Measurements from ENCODE around the gene NUP62CL. TPM values are rescaled to one million over a fixed set of nuclear protein-coding genes. Genes with fewer than 3 reads are reported as not detected.

NUP62CL gene
- total RNA-seq, 1 experiment from 2014 or later, result 21.1 TPM

GRCh38 chrX:107153005-107153404, 53.2 kb downstream of the NUP62CL start:
- TF ChIP-seq JUND (IDR thresholded peaks at IDR 0.05), result no peak
- no peak for TF ChIP-seq SIN3A (IDR thresholded peaks at IDR 0.05; ENCODE audit: low read depth)
- TF ChIP-seq POLR2AphosphoS5 (IDR thresholded peaks at IDR 0.05; ENCODE audit: low read depth, low read length), result no peak
- TF ChIP-seq CBX3 (IDR thresholded peaks at IDR 0.05; ENCODE audit: low read depth), result no peak
- no peak for TF ChIP-seq FOSL1 (IDR thresholded peaks at IDR 0.05; ENCODE audit: low read depth)
- no peak for TF ChIP-seq ATF3 (IDR thresholded peaks at IDR 0.05)
- no peak for TF ChIP-seq ZBTB33 (IDR thresholded peaks at IDR 0.05; ENCODE audit: extremely low read depth, insufficient replicate concordance, low read length)
- TF ChIP-seq YY1 (IDR thresholded peaks at IDR 0.05; ENCODE audit: extremely low read depth, insufficient replicate concordance, low read depth, low read length), result no peak
- TF ChIP-seq ELF1 (IDR thresholded peaks at IDR 0.05; ENCODE audit: borderline replicate concordance, low read depth), result no peak
- no peak for TF ChIP-seq TCF7L2 (IDR thresholded peaks at IDR 0.05; ENCODE audit: borderline replicate concordance, extremely low read depth, insufficient read depth, insufficient read length)
- no peak for TF ChIP-seq POLR2A (IDR thresholded peaks at IDR 0.05; ENCODE audit: borderline replicate concordance, extremely low read depth, insufficient read depth, insufficient read length)
- TF ChIP-seq REST (IDR thresholded peaks at IDR 0.05; ENCODE audit: low read depth), result no peak
- TF ChIP-seq SRF (IDR thresholded peaks at IDR 0.05; ENCODE audit: low read depth), result no peak
- no peak for TF ChIP-seq ZFX (IDR thresholded peaks at IDR 0.05)
- no peak for TF ChIP-seq CTCF (IDR thresholded peaks at IDR 0.05 in 2 of 3, conservative IDR thresholded peaks at IDR 0.05 in 1 of 3; ENCODE audit: borderline replicate concordance in 1 of 3, insufficient read depth in 1 of 3, low read depth in 2 of 3, low read length in 2 of 3)
- no peak for TF ChIP-seq EZH2 (IDR thresholded peaks at IDR 0.05)
- H3K4me3 ChIP-seq (replicated peaks in 1 of 2; ENCODE audit: low read depth in 1 of 2, low read length in 2 of 2), result no peak overlapping the region
- H3K9me2 ChIP-seq (ENCODE audit: insufficient read depth), result no peaks in the 10 kb centered on the region
- CTCF ChIA-PET, result no interaction called here
- BruUV-seq (replicated peaks), result no TSS peak
- POLR2A ChIA-PET, result no interaction called here
- RAD21 ChIA-PET (ENCODE audit: low non-redundant PET in 1 of 2, low total read pairs in 2 of 2, uncharacterized antibody in 2 of 2, unreplicated experiment in 2 of 2), result no interaction called here
- no peaks in the 10 kb centered on the region for H3K36me3 ChIP-seq (ENCODE audit: control insufficient read depth in 1 of 2, insufficient read depth in 2 of 2, low read length in 2 of 2)
- H3K4me1 ChIP-seq (ENCODE audit: control insufficient read depth in 1 of 2, insufficient read depth in 2 of 2, low read length in 2 of 2), result peaks cover 6 to 12% of the 10 kb centered on the region in 2 experiments; a peak in 3 of 4 replicates
- no peaks in the 10 kb centered on the region for H4K20me1 ChIP-seq (ENCODE audit: insufficient read depth)
- H3K79me2 ChIP-seq (ENCODE audit: insufficient read depth, low read length), result no peaks in the 10 kb centered on the region
- no peak overlapping the region for H2AFZ ChIP-seq (ENCODE audit: low read depth, low read length, poor library complexity, severe bottlenecking)
- intact Hi-C loops (cut with micrococcal nuclease), result no loop called here
- DNase-seq (ENCODE audit: low read depth, low spot score) (no peak), ATAC-seq (no peak)
- no peaks in the 10 kb centered on the region for H3K9me3 ChIP-seq (ENCODE audit: control insufficient read depth in 1 of 2, insufficient read depth in 1 of 2, low read depth in 1 of 2, low read length in 2 of 2)
- H3K27ac ChIP-seq (ENCODE audit: low read depth, low read length), result no peak overlapping the region
- H3K27me3 ChIP-seq (ENCODE audit: insufficient read depth, low read length), result no peaks in the 10 kb centered on the region
- no peak overlapping the region for H3K9ac ChIP-seq (ENCODE audit: low read length)
- H3K4me2 ChIP-seq (ENCODE audit: low read length), result no peak overlapping the region

Measured in HCT116 (cell line).